ENCODE data around the gene USP34.

The USP34 gene

GRCh38 chr2:61141151-61141550 is 329.7 kb downstream of the USP34 start:
- FAIRE-seq = no peak

- no peak for FAIRE-seq
Measured at GRCh38 chr2:61138859-61139258, 332.0 kb downstream of the USP34 start.
